NCI-H2227 (cell line): ENCODE data around the gene SPDYE4.

Source experiments
- DNase-seq: peaks from one replicate; lab custom pipeline; 2025; ENCODE audit not compliant: unreplicated experiment; lab: John Stamatoyannopoulos, UW

SPDYE4 gene

GRCh38 chr17:8713878-8714277 lies 44.5 kb downstream of the SPDYE4 start:
- DNase-seq: no peak

GRCh38 chr17:8713315-8713714 lies 45.0 kb downstream of the SPDYE4 start:
- no peak for DNase-seq

- DNase-seq: no peak
Observed at GRCh38 chr17:8712698-8713097, 45.6 kb downstream of the SPDYE4 start.

- no peak for DNase-seq
Observed at GRCh38 chr17:8711291-8711690, 47.1 kb downstream of the SPDYE4 start.

- no peak for DNase-seq
Observed at GRCh38 chr17:8710813-8711212, 47.5 kb downstream of the SPDYE4 start.

- no peak for DNase-seq
Observed at GRCh38 chr17:8709006-8709405, 49.3 kb downstream of the SPDYE4 start.

GRCh38 chr17:8708025-8708461 lies 50.3 kb downstream of the SPDYE4 start:
- DNase-seq: no peak

GRCh38 chr17:8707332-8708024 lies 50.9 kb downstream of the SPDYE4 start:
- DNase-seq: no peak

GRCh38 chr17:8706431-8706830 lies 51.9 kb downstream of the SPDYE4 start:
- no peak for DNase-seq

GRCh38 chr17:8705427-8705826 lies 52.9 kb downstream of the SPDYE4 start:
- no peak for DNase-seq

GRCh38 chr17:8703001-8703400 lies 55.3 kb downstream of the SPDYE4 start:
- no peak for DNase-seq

- DNase-seq: no peak
Observed at GRCh38 chr17:8701754-8702153, 56.6 kb downstream of the SPDYE4 start.

- no peak for DNase-seq
Observed at GRCh38 chr17:8701221-8701620, 57.1 kb downstream of the SPDYE4 start.
